Thyroid gland (tissue), 4 donors: ENCODE data around the gene ARMC2.

Source experiments
- CTCF ChIP-seq, 6 experiments: fragments of 200-600 bp in 3 of 6; fragments of 450-650 bp in 3 of 6; sonication (generic) in 3 of 6; IDR thresholded peaks; one replicate each; pipeline ENCODE4 v1.5.1; 2016 to 2019; ENCODE audit warnings: antibody characterized with exemption in 6 of 6, mild to moderate bottlenecking in 2 of 6, inconsistent platforms in 1 of 6, moderate library complexity in 1 of 6
- POLR2A ChIP-seq, 2 donors: fragments of 450-650 bp; IDR thresholded peaks; one replicate each; pipeline ENCODE4 v1.6.1; 2017; ENCODE audit warnings: antibody characterized with exemption in 2 of 2, mild to moderate bottlenecking in 2 of 2, moderate library complexity in 1 of 2

- no peak for TF ChIP-seq CTCF (IDR thresholded peaks at IDR 0.05)
- no peak for TF ChIP-seq POLR2A (IDR thresholded peaks at IDR 0.05)
Measured at GRCh38 chr6:108884211-108885059, 36.2 kb downstream of the ARMC2 start.
